ENCODE results near the gene TNFSF10.
"Not testable (repeated sequence)": the region's sequence is repeated elsewhere in the genome, so short reads cannot be mapped to it uniquely, and the experiment has no call there.

TNFSF10 gene

GRCh38 chr3:172522871-172523818 is at the start of gene TNFSF10:
TNFSF10 (minus strand) TSS chr3:172523430; CDS start chr3:172523384, 46 bp downstream.
- peaks cover 13% of the 10 kb centered on the region for H3F3A ChIP-seq (ENCODE audit: insufficient read depth, low read length)
- peak within 1 kb of the TSS; percentile 64 for H3K9ac ChIP-seq (ENCODE audit: low read length)
- TF ChIP-seq CTCF (IDR thresholded peaks at IDR 0.05; ENCODE audit: low read length): no peak
- TF ChIP-seq EZH2phosphoT487 (IDR thresholded peaks at IDR 0.05; ENCODE audit: low read length): no peak
- no peak for TF ChIP-seq EZH2 (optimal IDR thresholded peaks at IDR 0.05; ENCODE audit: low read depth, low read length)
- no peaks in the 10 kb centered on the region for H3K36me3 ChIP-seq (replicated peaks; ENCODE audit: insufficient read depth, low read length)
- H3K4me3 ChIP-seq (ENCODE audit: low read length): peak within 1 kb of the TSS; percentile 69
- no peaks in the 10 kb centered on the region for H4K20me1 ChIP-seq (ENCODE audit: insufficient read depth, low read length)
- peak within 1 kb of the TSS; percentile 64 for H3K4me2 ChIP-seq (ENCODE audit: low read depth, low read length)
- DNase-seq: peak; percentile 90
- no peaks in the 10 kb centered on the region for H3K9me3 ChIP-seq (replicated peaks; ENCODE audit: insufficient read depth, low read length)
- H3K27ac ChIP-seq (ENCODE audit: low read length): peak within 1 kb of the TSS; percentile 75
- H3K79me2 ChIP-seq (ENCODE audit: low read length): 0 out of 2 replicates have a peak, but pooled peaks cover 8% of the 10 kb centered on the region
- H2AFZ ChIP-seq (ENCODE audit: low read length): peak within 1 kb of the TSS; percentile 82
- peaks cover 8% of the 10 kb centered on the region for H3K4me1 ChIP-seq (ENCODE audit: low read length)
- H3K27me3 ChIP-seq (replicated peaks; ENCODE audit: insufficient read depth, low read length): no peaks in the 10 kb centered on the region
- no peaks in the 10 kb centered on the region for H3K9me2 ChIP-seq (replicated peaks; ENCODE audit: insufficient read depth, low read length)

GRCh38 chr3:172569128-172570008 is 46.1 kb upstream of the TNFSF10 start:
- H3K9me3 ChIP-seq (replicated peaks; ENCODE audit: insufficient read depth, low read length): no peaks in the 10 kb centered on the region

GRCh38 chr3:172568701-172569100 is 45.5 kb upstream of the TNFSF10 start:
- Histone ChIP-seq H3K4me2 (ENCODE audit: low read depth, low read length) (no peak overlapping the region), H3K27ac (ENCODE audit: low read length) (no peak overlapping the region), H3K4me3 (ENCODE audit: low read length) (no peak overlapping the region), H4K20me1 (ENCODE audit: insufficient read depth, low read length) (no peaks in the 10 kb centered on the region), H3K36me3 (replicated peaks; ENCODE audit: insufficient read depth, low read length) (no peaks in the 10 kb centered on the region), H2AFZ (ENCODE audit: low read length) (no peak overlapping the region), H3K9ac (ENCODE audit: low read length) (no peak overlapping the region), H3F3A (ENCODE audit: insufficient read depth, low read length) (no peaks in the 10 kb centered on the region), H3K9me2 (replicated peaks; ENCODE audit: insufficient read depth, low read length) (no peaks in the 10 kb centered on the region), H3K79me2 (ENCODE audit: low read length) (no peaks in the 10 kb centered on the region), H3K9me3 (replicated peaks; ENCODE audit: insufficient read depth, low read length) (no peaks in the 10 kb centered on the region), H3K27me3 (replicated peaks; ENCODE audit: insufficient read depth, low read length) (no peaks in the 10 kb centered on the region), H3K4me1 (ENCODE audit: low read length) (no peaks in the 10 kb centered on the region)
- TF ChIP-seq EZH2phosphoT487 (IDR thresholded peaks at IDR 0.05; ENCODE audit: low read length) (no peak), EZH2 (optimal IDR thresholded peaks at IDR 0.05; ENCODE audit: low read depth, low read length) (no peak), CTCF (IDR thresholded peaks at IDR 0.05; ENCODE audit: low read length) (no peak)
- no peak for DNase-seq

More at GRCh38 chr3:172569128-172570008, 46.1 kb upstream of the TNFSF10 start:
- H3F3A ChIP-seq (ENCODE audit: insufficient read depth, low read length): no peaks in the 10 kb centered on the region
- H3K4me2 ChIP-seq (ENCODE audit: low read depth, low read length): no peak overlapping the region
- no peak for DNase-seq
- no peak for TF ChIP-seq EZH2 (optimal IDR thresholded peaks at IDR 0.05; ENCODE audit: low read depth, low read length)
- TF ChIP-seq EZH2phosphoT487 (IDR thresholded peaks at IDR 0.05; ENCODE audit: low read length): no peak
- no peak for TF ChIP-seq CTCF (IDR thresholded peaks at IDR 0.05; ENCODE audit: low read length)
- no peak overlapping the region for H3K27ac ChIP-seq (ENCODE audit: low read length)
- no peaks in the 10 kb centered on the region for H3K36me3 ChIP-seq (replicated peaks; ENCODE audit: insufficient read depth, low read length)
- no peak overlapping the region for H3K9ac ChIP-seq (ENCODE audit: low read length)
- H3K27me3 ChIP-seq (replicated peaks; ENCODE audit: insufficient read depth, low read length): no peaks in the 10 kb centered on the region
- H3K9me2 ChIP-seq (replicated peaks; ENCODE audit: insufficient read depth, low read length): no peaks in the 10 kb centered on the region
- H3K79me2 ChIP-seq (ENCODE audit: low read length): no peaks in the 10 kb centered on the region
- H4K20me1 ChIP-seq (ENCODE audit: insufficient read depth, low read length): no peaks in the 10 kb centered on the region
- no peak overlapping the region for H2AFZ ChIP-seq (ENCODE audit: low read length)
- H3K4me1 ChIP-seq (ENCODE audit: low read length): no peaks in the 10 kb centered on the region
- H3K4me3 ChIP-seq (ENCODE audit: low read length): no peak overlapping the region

GRCh38 chr3:172566785-172567184 is 43.6 kb upstream of the TNFSF10 start:
- H4K20me1 ChIP-seq (ENCODE audit: insufficient read depth, low read length); H3K36me3 ChIP-seq (replicated peaks; ENCODE audit: insufficient read depth, low read length); H3K4me1 ChIP-seq (ENCODE audit: low read length); H3F3A ChIP-seq (ENCODE audit: insufficient read depth, low read length); H3K27me3 ChIP-seq (replicated peaks; ENCODE audit: insufficient read depth, low read length); DNase-seq; H3K27ac ChIP-seq (ENCODE audit: low read length); H3K9me2 ChIP-seq (replicated peaks; ENCODE audit: insufficient read depth, low read length); H2AFZ ChIP-seq (ENCODE audit: low read length); H3K4me3 ChIP-seq (ENCODE audit: low read length); H3K4me2 ChIP-seq (ENCODE audit: low read depth, low read length); H3K9me3 ChIP-seq (replicated peaks; ENCODE audit: insufficient read depth, low read length); H3K79me2 ChIP-seq (ENCODE audit: low read length); H3K9ac ChIP-seq (ENCODE audit: low read length): not testable (repeated sequence)

Measured in MM.1S (cell line).